Parathyroid adenoma (tissue), 2 donors: ENCODE data around the gene LRRTM4.

ENCODE experiments used
- H2AFZ ChIP-seq: fragments of 300-600 bp; sonication (generic); one replicate; pipeline ENCODE4 v1.7.0; 2017; ENCODE audit warnings: antibody characterized with exemption, mild to moderate bottlenecking
- H3K27ac ChIP-seq: fragments of 300-600 bp; sonication (generic); one replicate; pipeline ENCODE4 v1.7.0; 2017
- H3K27me3 ChIP-seq: fragments of 300-600 bp; sonication (generic); one replicate; pipeline ENCODE4 v1.7.0; 2017; ENCODE audit warnings: low read length; ENCODE audit not compliant: control insufficient read depth, insufficient read depth
- H3K36me3 ChIP-seq: fragments of 300-600 bp; sonication (generic); one replicate; pipeline ENCODE4 v1.7.0; 2017; ENCODE audit warnings: low read length; ENCODE audit not compliant: control insufficient read depth, insufficient read depth
- H3K4me1 ChIP-seq: fragments of 300-600 bp; sonication (generic); one replicate; pipeline ENCODE4 v1.7.0; 2017; ENCODE audit warnings: control low read depth
- H3K4me2 ChIP-seq: fragments of 300-600 bp; sonication (generic); one replicate; pipeline ENCODE4 v1.7.0; 2017; ENCODE audit warnings: low read length
- H3K4me3 ChIP-seq: fragments of 300-600 bp; sonication (generic); one replicate; pipeline ENCODE4 v1.7.0; 2017; ENCODE audit warnings: low read depth, low read length
- H3K79me2 ChIP-seq: fragments of 300-600 bp; sonication (generic); one replicate; pipeline ENCODE4 v1.7.0; 2017; ENCODE audit warnings: control low read depth
- H3K9ac ChIP-seq: fragments of 300-600 bp; sonication (generic); one replicate; pipeline ENCODE4 v1.7.0; 2017; ENCODE audit warnings: mild to moderate bottlenecking
- H3K9me3 ChIP-seq: fragments of 300-600 bp; sonication (generic); one replicate; pipeline ENCODE4 v1.7.0; 2017; ENCODE audit warnings: low read length; ENCODE audit not compliant: control insufficient read depth
- CTCF ChIP-seq: fragments of 300-600 bp; sonication (generic); IDR thresholded peaks from one replicate; pipeline ENCODE4 v1.7.0; 2017; ENCODE audit warnings: antibody characterized with exemption, mild to moderate bottlenecking
- donor health status: primary hyperparathyroidism.

The LRRTM4 gene

GRCh38 chr2:77395011-77395410, 127.2 kb downstream of the LRRTM4 start:
- Histone ChIP-seq H3K9me3 (no peaks in the 10 kb centered on the region), H3K27me3 (no peaks in the 10 kb centered on the region), H3K36me3 (no peaks in the 10 kb centered on the region), H3K4me1 (no peaks in the 10 kb centered on the region), H3K9ac (no peak overlapping the region), H3K4me3 (no peak overlapping the region), H2AFZ (no peak overlapping the region), H3K79me2 (no peaks in the 10 kb centered on the region), H3K4me2 (no peak overlapping the region), H3K27ac (no peak overlapping the region)
- no peak for TF ChIP-seq CTCF

- Histone ChIP-seq H3K79me2 (no peaks in the 10 kb centered on the region), H3K27ac (no peak overlapping the region), H3K9me3 (no peaks in the 10 kb centered on the region), H3K4me2 (no peak overlapping the region), H3K27me3 (no peaks in the 10 kb centered on the region), H3K36me3 (no peaks in the 10 kb centered on the region), H3K4me1 (no peaks in the 10 kb centered on the region), H3K9ac (no peak overlapping the region), H2AFZ (no peak overlapping the region), H3K4me3 (no peak overlapping the region)
- TF ChIP-seq CTCF = no peak
These were observed 131.1 kb downstream of the LRRTM4 start for GRCh38 chr2:77391119-77391518.

GRCh38 chr2:77387324-77387723, 134.9 kb downstream of the LRRTM4 start:
- Histone ChIP-seq H3K27me3 (no peaks in the 10 kb centered on the region), H3K9me3 (no peaks in the 10 kb centered on the region), H3K79me2 (no peaks in the 10 kb centered on the region), H3K27ac (no peak overlapping the region), H3K36me3 (no peaks in the 10 kb centered on the region), H3K4me1 (no peaks in the 10 kb centered on the region), H2AFZ (no peak overlapping the region), H3K4me2 (no peak overlapping the region), H3K9ac (no peak overlapping the region), H3K4me3 (no peak overlapping the region)
- TF ChIP-seq CTCF = no peak

GRCh38 chr2:77372636-77373035, 149.5 kb downstream of the LRRTM4 start:
- Histone ChIP-seq H3K9me3 (no peaks in the 10 kb centered on the region), H2AFZ (no peak overlapping the region), H3K4me3 (no peak overlapping the region), H3K4me1 (no peaks in the 10 kb centered on the region), H3K36me3 (no peaks in the 10 kb centered on the region), H3K27ac (no peak overlapping the region), H3K9ac (no peak overlapping the region), H3K27me3 (no peaks in the 10 kb centered on the region), H3K4me2 (no peak overlapping the region), H3K79me2 (no peaks in the 10 kb centered on the region)
- no peak for TF ChIP-seq CTCF

- Histone ChIP-seq H3K9me3 (no peaks in the 10 kb centered on the region), H3K27ac (no peak overlapping the region), H3K36me3 (no peaks in the 10 kb centered on the region), H3K27me3 (no peaks in the 10 kb centered on the region), H3K4me3 (no peak overlapping the region), H3K79me2 (no peaks in the 10 kb centered on the region), H2AFZ (no peak overlapping the region), H3K9ac (no peak overlapping the region), H3K4me1 (no peaks in the 10 kb centered on the region), H3K4me2 (no peak overlapping the region)
- no peak for TF ChIP-seq CTCF
These were observed 151.7 kb downstream of the LRRTM4 start for GRCh38 chr2:77370511-77370910.
